A549 (cell line): ENCODE measurements around the gene RBL2. TPM values are rescaled to one million over a fixed set of nuclear protein-coding genes. Genes with fewer than 3 reads are reported as not detected.

Experiments
- ATAC-seq, 2 experiments: fragments of 200-7000 bp in 1 of 2; fragments of >200 bp in 1 of 2; cut with Nextera tagmentation in 1 of 2; cut with Tn5 transposase in 1 of 2; 3 replicates each; pipeline versions ENCODE4 v1.8.0 to v1.9.1; 2018 to 2020; ENCODE audit warnings: mild to moderate bottlenecking in 1 of 2, moderate library complexity in 1 of 2
- CTCF ChIA-PET: fragments of 300-600 bp; sonication (Branson Sonifier 250); formaldehyde crosslinking; extraction: SDS; loops from one replicate; lab custom pipeline; 2021; ENCODE audit warnings: antibody characterized with exemption, inconsistent platforms; lab: Yijun Ruan, JAX
- POLR2A ChIA-PET: fragments of 350-600 bp; formaldehyde crosslinking; extraction: SDS; loops from one replicate; lab custom pipeline; 2021; ENCODE audit warnings: antibody characterized with exemption, inconsistent platforms; lab: Yijun Ruan, JAX
- DNase-seq, 2 experiments: peaks; one replicate each; pipeline versions ENCODE4 v3.0.0 to v3.0.0-alpha.2; 2011 to 2016; ENCODE audit warnings: low read depth in 1 of 2, low spot score in 1 of 2
- FAIRE-seq: peaks from 2 replicates; lab custom pipeline; 2011; peaks lifted over from hg19 to GRCh38; lab: Jason Lieb, UNC
- H3K27ac ChIP-seq, 2 experiments: fragments of >200 bp; sonication (Bioruptor Twin); formaldehyde crosslinking; 3 replicates each; pipeline ENCODE4 v1.5.1; 2016 to 2017
- H3K4me1 ChIP-seq: fragments of >200 bp; sonication (Bioruptor Twin); formaldehyde crosslinking; 3 replicates; pipeline ENCODE4 v1.6.1; 2016
- H3K4me2 ChIP-seq: fragments of >200 bp; sonication (Bioruptor Twin); formaldehyde crosslinking; 3 replicates; pipeline ENCODE4 v1.6.1; 2016
- H3K4me3 ChIP-seq: fragments of >200 bp; sonication (Bioruptor Twin); formaldehyde crosslinking; 3 replicates; pipeline ENCODE4 v1.5.1; 2016
- H3K9me3 ChIP-seq: fragments of >200 bp; sonication (Bioruptor Twin); formaldehyde crosslinking; 3 replicates; pipeline ENCODE4 v1.6.1; 2016
- BHLHE40 ChIP-seq: IDR thresholded peaks from 2 replicates; pipeline ENCODE4 v1.6.1; 2012; ENCODE audit warnings: low read depth, low read length, inconsistent platforms
- E2F6 ChIP-seq: IDR thresholded peaks from 2 replicates; pipeline ENCODE4 v1.6.1; 2012; ENCODE audit warnings: low read depth, borderline replicate concordance
- ESRRA ChIP-seq: fragments of 150-350 bp; IDR thresholded peaks from 2 replicates; pipeline ENCODE4 v1.6.1; 2014; ENCODE audit warnings: mild to moderate bottlenecking, low read length, borderline replicate concordance
- FOSL2 ChIP-seq, 2 experiments: fragments of 450-650 bp in 1 of 2; fragments of >200 bp in 1 of 2; sonication (Bioruptor Twin) in 1 of 2; formaldehyde crosslinking; IDR thresholded peaks; 2 replicates each; pipeline versions ENCODE4 v1.5.0 to v1.6.1; 2016 to 2020; ENCODE audit warnings: mild to moderate bottlenecking in 1 of 2, moderate library complexity in 1 of 2
- JUN ChIP-seq, 2 experiments: fragments of >200 bp; sonication (Bioruptor Twin); formaldehyde crosslinking; IDR thresholded peaks; 2 replicates in 1 of 2; 3 replicates in 1 of 2; pipeline ENCODE4 v1.6.1; 2016 to 2017
- JUNB ChIP-seq: fragments of >200 bp; sonication (Bioruptor Twin); formaldehyde crosslinking; IDR thresholded peaks from 2 replicates; pipeline ENCODE4 v1.6.1; 2016
- KDM1A ChIP-seq: fragments of 200-600 bp; sonication (generic); IDR thresholded peaks from 2 replicates; pipeline ENCODE4 v1.6.1; 2016; ENCODE audit warnings: low read depth, mild to moderate bottlenecking
- KDM5A ChIP-seq: fragments of 200-600 bp; sonication (generic); IDR thresholded peaks from 2 replicates; pipeline ENCODE4 v1.6.1; 2016; ENCODE audit warnings: antibody characterized with exemption, mild to moderate bottlenecking
- MAFK ChIP-seq: fragments of 450-650 bp; IDR thresholded peaks from 2 replicates; pipeline ENCODE4 v1.6.1; 2014; ENCODE audit not compliant: partially characterized antibody
- MAZ ChIP-seq: fragments of 150-350 bp; IDR thresholded peaks from 2 replicates; pipeline ENCODE4 v1.6.1; 2014; ENCODE audit warnings: antibody characterized with exemption, low read depth, low read length, borderline replicate concordance
- NFE2L2 ChIP-seq: fragments of 150-350 bp; conservative IDR thresholded peaks from 2 replicates; pipeline ENCODE4 v1.6.1; 2014; ENCODE audit warnings: low read length
- PHF8 ChIP-seq: fragments of 200-600 bp; sonication (generic); IDR thresholded peaks from 2 replicates; pipeline ENCODE4 v1.6.1; 2016; ENCODE audit warnings: low read depth, mild to moderate bottlenecking, antibody characterized with exemption, moderate library complexity, borderline replicate concordance
- POLR2A ChIP-seq: IDR thresholded peaks from 2 replicates; pipeline ENCODE4 v1.6.1; 2012; ENCODE audit warnings: mild to moderate bottlenecking, low read length
- RAD21 ChIP-seq, 2 experiments: fragments of >200 bp in 1 of 2; sonication (Bioruptor Twin) in 1 of 2; formaldehyde crosslinking in 1 of 2; IDR thresholded peaks in 1 of 2; conservative IDR thresholded peaks in 1 of 2; 2 replicates in 1 of 2; 3 replicates in 1 of 2; pipeline ENCODE4 v1.6.1; 2012 to 2018; ENCODE audit warnings: inconsistent platforms in 1 of 2
- REST ChIP-seq: fragments of 200-600 bp; sonication (generic); IDR thresholded peaks from 2 replicates; pipeline ENCODE4 v1.6.1; 2016; ENCODE audit warnings: antibody characterized with exemption, mild to moderate bottlenecking, moderate library complexity
- RFX5 ChIP-seq: fragments of 450-650 bp; IDR thresholded peaks from 2 replicates; pipeline ENCODE4 v1.7.1; 2014; ENCODE audit warnings: antibody characterized with exemption, mild to moderate bottlenecking, moderate library complexity
- RNF2 ChIP-seq: fragments of 200-600 bp; sonication (generic); IDR thresholded peaks from 2 replicates; pipeline ENCODE4 v1.6.1; 2016; ENCODE audit warnings: low read depth, mild to moderate bottlenecking, antibody characterized with exemption, moderate library complexity, borderline replicate concordance
- SMC3 ChIP-seq: fragments of >200 bp; sonication (Bioruptor Twin); formaldehyde crosslinking; IDR thresholded peaks from 3 replicates; pipeline ENCODE4 v1.6.1; 2018; ENCODE audit warnings: inconsistent platforms
- TFCP2L1 ChIP-seq: fragments of 250-450 bp; sonication (Bioruptor Pico); IDR thresholded peaks from 2 replicates; pipeline ENCODE4 v1.5.0; 2021; ENCODE audit warnings: mild to moderate bottlenecking
- TP53 ChIP-seq: fragments of 250-450 bp; sonication (Bioruptor Pico); IDR thresholded peaks from 2 replicates; pipeline ENCODE4 v1.5.0; 2021; ENCODE audit warnings: mild to moderate bottlenecking, moderate library complexity
- USF2 ChIP-seq: fragments of 450-650 bp; IDR thresholded peaks from 2 replicates; pipeline ENCODE4 v1.6.1; 2014; ENCODE audit warnings: antibody characterized with exemption
- ZNF302 ChIP-seq: fragments of 250-450 bp; sonication (Bioruptor Pico); IDR thresholded peaks from 2 replicates; pipeline ENCODE4 v1.9.0; 2021; ENCODE audit warnings: inconsistent platforms, mild to moderate bottlenecking, moderate library complexity
- ZSCAN20 ChIP-seq: fragments of 250-450 bp; sonication (Bioruptor Pico); IDR thresholded peaks from 2 replicates; pipeline ENCODE4 v1.8.0; 2022; ENCODE audit warnings: mild to moderate bottlenecking, moderate library complexity
- WGBS: methylation state at CpG from one replicate; pipeline ENCODE4 v1.1.6; 2017; ENCODE audit errors: missing lambda C conversion rate; 5-methylcytosine and 5-hydroxymethylcytosine counted together
- polyA plus RNA-seq, 4 experiments: library from polyadenylated mRNA; depleted of rRNA in 3 of 4; stranded (reverse); fragments of >200 nt; fragmentation: RNase III in 1 of 4; extraction: RNeasy Plus Mini Kit Qiagen cat#74134 plus additional on column Dnase treatment in 1 of 4; gene quantifications; 2 replicates in 3 of 4; 3 replicates in 1 of 4; pipeline ENCODE4 v1.2.3, GENCODE V29; 2011 to 2017

Gene RBL2
- polyA plus RNA-seq, 2 of the 4 experiments (the other 2 are of a cell fraction) = 17.2 to 45.0 TPM

GRCh38 chr16:53457670-53458069 is 23.4 kb downstream of the RBL2 start:
- FAIRE-seq = no peak
- CTCF ChIA-PET = interaction anchor here (1.2 kb wide), 1 partner anchor 10 kb away, joined by 4 read pairs; no protein-coding TSS in a partner anchor
- no peaks in the 10 kb centered on the region for H3K9me3 ChIP-seq
- DNase-seq = no peak
- ATAC-seq = no peak
- H3K4me3 ChIP-seq = no peak overlapping the region
- no peak overlapping the region for H3K4me2 ChIP-seq
- TF ChIP-seq TP53 (CRISPR knock-in tag) (no peak), ZNF302 (CRISPR knock-in tag) (no peak), FOSL2 (IDR thresholded peaks at IDR 0.05) (no peak), FOSL2 (CRISPR knock-in tag; IDR thresholded peaks at IDR 0.05) (no peak), NFE2L2 (no peak), JUNB (no peak)
- TF ChIP-seq, all 56 proteins: peak for 0
- Histone ChIP-seq H3K27ac (no peak overlapping the region), H3K4me1 (no peaks in the 10 kb centered on the region)
- 97% methylated on average over 2 of the region's 2 CpGs for WGBS
- POLR2A ChIA-PET = no interaction called here

GRCh38 chr16:53458635-53459034 is 24.4 kb downstream of the RBL2 start:
- ChIA-PET POLR2A (no interaction called here), CTCF (interaction anchor here (1.2 kb wide), 1 partner anchor 83 kb away, joined by 3 read pairs; no protein-coding TSS in a partner anchor)
- H3K4me3 ChIP-seq = no peak overlapping the region
- no peak for FAIRE-seq
- no peaks in the 10 kb centered on the region for H3K4me1 ChIP-seq
- WGBS = 97% methylated on average over 8 of the region's 8 CpGs
- TF ChIP-seq ESRRA (no peak), SMC3 (no peak), KDM5A (no peak), TFCP2L1 (CRISPR knock-in tag) (no peak), REST (no peak), RNF2 (no peak), MAFK (no peak), E2F6 (no peak), PHF8 (no peak), MAZ (no peak), RFX5 (no peak), POLR2A (no peak), ZSCAN20 (CRISPR knock-in tag) (no peak), RAD21 (conservative IDR thresholded peaks at IDR 0.05 in 1 of 2, IDR thresholded peaks at IDR 0.05 in 1 of 2) (no peak)
- TF ChIP-seq, all 56 proteins: peak for 0
- no peak for DNase-seq
- H3K27ac ChIP-seq = no peak overlapping the region
- H3K9me3 ChIP-seq = no peaks in the 10 kb centered on the region
- ATAC-seq = no peak
- no peak overlapping the region for H3K4me2 ChIP-seq

- TF ChIP-seq JUN (IDR thresholded peaks at IDR 0.05) (no peak), KDM1A (no peak), BHLHE40 (no peak), USF2 (no peak)
Observed at GRCh38 chr16:53465606-53466280, 31.5 kb downstream of the RBL2 start.

More at GRCh38 chr16:53465606-53466280, 31.5 kb downstream of the RBL2 start:
- Histone ChIP-seq H3K27ac (0 out of 6 replicates have a peak overlapping the region, but pooled peaks of 1 of the 2 experiments have one; percentile 34), H3K4me3 (no peak overlapping the region), H3K4me1 (peaks cover 8% of the 10 kb centered on the region), H3K9me3 (no peaks in the 10 kb centered on the region), H3K4me2 (0 out of 3 replicates have a peak overlapping the region, but pooled peaks have one; percentile 22)
- FAIRE-seq (no peak), ATAC-seq (peak in 1 of 2 experiments; percentile 42; a peak in 1 of 6 replicates), DNase-seq (peak in 1 of 2 experiments; percentile 44)
- ChIA-PET POLR2A (no interaction called here), CTCF (no interaction called here)
- WGBS = 64% methylated on average over 6 of the region's 6 CpGs
